Measurements from ENCODE around the gene SCT. TPM values are rescaled to one million over a fixed set of nuclear protein-coding genes. Genes with fewer than 3 reads are reported as not detected.

SCT gene
- total RNA-seq, 2 experiments from 2014 or later: not detected

DNA sequence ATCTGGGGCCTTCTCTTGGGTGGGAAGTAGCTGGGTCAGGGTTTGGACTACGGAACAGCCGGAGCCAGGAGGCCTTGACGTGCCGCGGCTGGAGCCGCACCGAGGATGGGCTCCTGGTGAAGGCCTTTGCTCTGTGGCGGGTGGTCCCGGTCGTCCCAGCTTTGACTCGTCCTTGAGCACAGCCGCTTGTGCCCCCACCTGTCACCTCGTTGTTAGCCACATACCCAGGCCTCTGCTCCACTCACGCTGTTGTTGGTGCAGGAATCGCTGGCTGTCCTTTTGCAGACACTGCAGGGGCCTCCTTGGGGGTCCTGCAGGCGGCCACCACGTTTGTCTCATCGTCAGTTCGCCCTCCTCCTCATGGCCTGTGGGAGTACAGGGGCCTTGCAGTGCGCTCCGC lies 33.6 kb downstream of the SCT start:
- POLR2A ChIA-PET: no interaction called here
- Histone ChIP-seq H3K9me3 (ENCODE audit: control insufficient read depth in 1 of 2, insufficient read depth in 1 of 2, low read length in 2 of 2) (no peaks in the 10 kb centered on the region), H3K27ac (ENCODE audit: low read depth in 1 of 2, low read length in 2 of 2) (no peak overlapping the region), H3K4me3 (ENCODE audit: low read length) (no peak overlapping the region), H3K27me3 (ENCODE audit: control insufficient read depth in 1 of 2, insufficient read depth in 2 of 2, low read length in 2 of 2) (no peaks in the 10 kb centered on the region), H3K4me1 (ENCODE audit: insufficient read depth, low read length) (peaks cover 8% of the 10 kb centered on the region), H3K36me3 (ENCODE audit: insufficient read depth, low read length) (peaks cover 80% of the 10 kb centered on the region)
- H3K4me3 Mint-ChIP-seq: no peak overlapping the region
- intact Hi-C loops (cut with DNase I, micrococcal nuclease): loop anchor here in 1 of 2 experiments (1.0 kb wide), 1 partner anchor 17 kb away; no protein-coding TSS in a partner anchor
- no peak overlapping the region for H3K27ac Mint-ChIP-seq
- no peak for TF ChIP-seq CTCF (IDR thresholded peaks at IDR 0.05)
- H3K9me3 Mint-ChIP-seq: no peaks in the 10 kb centered on the region
- no peaks in the 10 kb centered on the region for H3K27me3 Mint-ChIP-seq
- peaks cover 88% of the 10 kb centered on the region for H3K36me3 Mint-ChIP-seq (ENCODE audit: low read depth)
- H3K4me1 Mint-ChIP-seq (ENCODE audit: low read depth): peaks cover 5% of the 10 kb centered on the region
- CTCF ChIA-PET: no interaction called here
- ATAC-seq (ENCODE audit: poor library complexity) (no peak), DNase-seq (no peak)

DNA sequence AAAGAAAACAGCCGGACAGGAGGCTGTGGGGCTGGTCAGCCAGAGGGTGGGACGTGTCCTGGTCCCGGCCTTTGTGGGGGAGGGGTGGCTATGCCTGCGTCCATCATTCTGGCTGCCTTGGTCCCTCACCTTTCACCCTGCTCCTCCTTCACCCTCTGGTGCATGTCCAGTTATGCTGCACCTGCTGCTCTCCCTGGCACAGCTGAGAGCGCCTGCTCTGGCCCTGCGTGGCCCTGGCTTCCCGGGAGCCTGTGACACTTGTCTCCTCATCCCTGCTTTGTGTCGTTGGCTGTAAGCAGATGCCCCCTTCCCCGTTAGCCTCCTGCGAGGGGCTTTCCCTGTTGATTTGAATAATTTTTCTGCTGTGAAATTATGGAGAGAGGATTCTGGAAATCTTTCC lies 34.1 kb downstream of the SCT start:
- Mint-ChIP-seq H3K36me3 (ENCODE audit: low read depth) (peaks cover 88% of the 10 kb centered on the region), H3K9me3 (no peaks in the 10 kb centered on the region), H3K4me1 (ENCODE audit: low read depth) (peaks cover 10% of the 10 kb centered on the region), H3K27me3 (no peaks in the 10 kb centered on the region), H3K4me3 (no peak overlapping the region), H3K27ac (no peak overlapping the region)
- CTCF ChIA-PET: no interaction called here
- DNase-seq (no peak), ATAC-seq (ENCODE audit: poor library complexity) (no peak)
- intact Hi-C loops (cut with DNase I, micrococcal nuclease): loop anchor here in 1 of 2 experiments (1.0 kb wide), 1 partner anchor 17 kb away; no protein-coding TSS in a partner anchor
- H3K4me1 ChIP-seq (ENCODE audit: insufficient read depth, low read length): peaks cover 13% of the 10 kb centered on the region
- no peak overlapping the region for H3K27ac ChIP-seq (ENCODE audit: low read depth in 1 of 2, low read length in 2 of 2)
- no peaks in the 10 kb centered on the region for H3K9me3 ChIP-seq (ENCODE audit: control insufficient read depth in 1 of 2, insufficient read depth in 1 of 2, low read length in 2 of 2)
- TF ChIP-seq CTCF (IDR thresholded peaks at IDR 0.05): no peak
- POLR2A ChIA-PET: no interaction called here
- H3K4me3 ChIP-seq (ENCODE audit: low read length): no peak overlapping the region
- peaks cover 76% of the 10 kb centered on the region for H3K36me3 ChIP-seq (ENCODE audit: insufficient read depth, low read length)
- H3K27me3 ChIP-seq (ENCODE audit: control insufficient read depth in 1 of 2, insufficient read depth in 2 of 2, low read length in 2 of 2): no peaks in the 10 kb centered on the region

GRCh38 chr11:592501-592900 lies 34.5 kb downstream of the SCT start:
- Mint-ChIP-seq H3K36me3 (ENCODE audit: low read depth) (peaks cover 93% of the 10 kb centered on the region), H3K27me3 (no peaks in the 10 kb centered on the region), H3K27ac (no peak overlapping the region), H3K4me3 (no peak overlapping the region), H3K9me3 (no peaks in the 10 kb centered on the region), H3K4me1 (ENCODE audit: low read depth) (peaks cover 14% of the 10 kb centered on the region)
- Histone ChIP-seq H3K9me3 (ENCODE audit: control insufficient read depth in 1 of 2, insufficient read depth in 1 of 2, low read length in 2 of 2) (no peaks in the 10 kb centered on the region), H3K4me1 (ENCODE audit: insufficient read depth, low read length) (peaks cover 17% of the 10 kb centered on the region), H3K36me3 (ENCODE audit: insufficient read depth, low read length) (peaks cover 75% of the 10 kb centered on the region), H3K27me3 (ENCODE audit: control insufficient read depth in 1 of 2, insufficient read depth in 2 of 2, low read length in 2 of 2) (no peaks in the 10 kb centered on the region), H3K4me3 (ENCODE audit: low read length) (no peak overlapping the region), H3K27ac (ENCODE audit: low read depth in 1 of 2, low read length in 2 of 2) (no peak overlapping the region)
- CTCF ChIA-PET: no interaction called here
- TF ChIP-seq CTCF (IDR thresholded peaks at IDR 0.05): no peak
- DNase-seq (no peak), ATAC-seq (ENCODE audit: poor library complexity) (no peak)
- POLR2A ChIA-PET: no interaction called here
- intact Hi-C loops (cut with DNase I, micrococcal nuclease): no loop called here

Measured in CD4-positive, alpha-beta T cell (primary cell).